Loucy (cell line): ENCODE measurements around the gene SLCO1B3.

Source experiments
- H2AFZ ChIP-seq: fragments of 200-600 bp; sonication (generic); 2 replicates; pipeline ENCODE4 v1.6.0; 2016; ENCODE audit warnings: antibody characterized with exemption, mild to moderate bottlenecking, low read length, moderate library complexity
- H3F3A ChIP-seq: fragments of 200-600 bp; 2 replicates; pipeline ENCODE4 v1.6.0; 2016; ENCODE audit warnings: antibody characterized with exemption, low read depth, mild to moderate bottlenecking
- H3K27me3 ChIP-seq: fragments of 200-600 bp; sonication (generic); 2 replicates; pipeline ENCODE4 v1.6.1; 2014; ENCODE audit warnings: low read length, mild to moderate bottlenecking; ENCODE audit not compliant: insufficient read depth, poor library complexity, severe bottlenecking
- H3K36me3 ChIP-seq: fragments of 200-600 bp; sonication (generic); 2 replicates; pipeline ENCODE4 v1.6.1; 2016; ENCODE audit warnings: low read length; ENCODE audit not compliant: insufficient read depth
- H3K4me1 ChIP-seq: fragments of 200-600 bp; sonication (generic); 2 replicates; pipeline ENCODE4 v1.5.1; 2014; ENCODE audit warnings: low read length, mild to moderate bottlenecking; ENCODE audit not compliant: insufficient read depth, poor library complexity, severe bottlenecking
- H3K4me2 ChIP-seq: fragments of 200-600 bp; sonication (generic); 2 replicates; pipeline ENCODE4 v1.6.0; 2014; ENCODE audit warnings: antibody characterized with exemption, low read length, low read depth, mild to moderate bottlenecking; ENCODE audit not compliant: poor library complexity, severe bottlenecking
- H3K4me3 ChIP-seq: fragments of 200-600 bp; sonication (generic); 2 replicates; pipeline ENCODE4 v1.5.1; 2014; ENCODE audit warnings: low read length, mild to moderate bottlenecking, mixed read lengths; ENCODE audit not compliant: poor library complexity, severe bottlenecking
- H3K79me2 ChIP-seq: fragments of 200-600 bp; sonication (generic); 2 replicates; pipeline ENCODE4 v1.6.1; 2014; ENCODE audit warnings: low read length; ENCODE audit not compliant: insufficient read depth
- H3K9ac ChIP-seq: fragments of 200-600 bp; sonication (generic); 2 replicates; pipeline ENCODE4 v1.6.0; 2014; ENCODE audit warnings: mild to moderate bottlenecking, low read depth, low read length, moderate library complexity; ENCODE audit not compliant: poor library complexity, severe bottlenecking
- H3K9me2 ChIP-seq: fragments of 200-600 bp; sonication (generic); replicated peaks from 2 replicates; pipeline ENCODE4 v1.6.1; 2016; ENCODE audit warnings: low read depth, low read length, mixed read lengths
- H3K9me3 ChIP-seq: fragments of 200-600 bp; sonication (generic); 2 replicates; pipeline ENCODE4 v1.6.1; 2014; ENCODE audit warnings: mild to moderate bottlenecking, antibody characterized with exemption, low read length, low read depth; ENCODE audit not compliant: insufficient read depth
- H4K20me1 ChIP-seq: fragments of 200-600 bp; sonication (generic); 2 replicates; pipeline ENCODE4 v1.6.0; 2014; ENCODE audit warnings: antibody characterized with exemption, low read length, mild to moderate bottlenecking; ENCODE audit not compliant: insufficient read depth, poor library complexity, severe bottlenecking
- CTCF ChIP-seq: fragments of 200-600 bp; sonication (generic); conservative IDR thresholded peaks from 2 replicates; pipeline ENCODE4 v1.5.1; 2014; ENCODE audit warnings: mild to moderate bottlenecking, antibody characterized with exemption, low read length
- EZH2phosphoT487 ChIP-seq: fragments of 200-600 bp; IDR thresholded peaks from 2 replicates; pipeline ENCODE4 v1.6.1; 2018; ENCODE audit warnings: antibody characterized with exemption, mild to moderate bottlenecking, moderate library complexity, borderline replicate concordance

Gene SLCO1B3

GRCh38 chr12:20792971-20793370 is 17.5 kb upstream of the SLCO1B3 start:
- H3K9ac ChIP-seq = no peak overlapping the region
- H3K9me3 ChIP-seq = no peaks in the 10 kb centered on the region

GRCh38 chr12:20798554-20798953 is 12.0 kb upstream of the SLCO1B3 start:
- Histone ChIP-seq H4K20me1 (no peaks in the 10 kb centered on the region), H2AFZ (no peak overlapping the region)
- peak; percentile 46 for TF ChIP-seq CTCF
- no peak for TF ChIP-seq EZH2phosphoT487

More at GRCh38 chr12:20792971-20793370, 17.5 kb upstream of the SLCO1B3 start:
- Histone ChIP-seq H3K4me1 (no peaks in the 10 kb centered on the region), H3F3A (no peaks in the 10 kb centered on the region), H3K27me3 (no peaks in the 10 kb centered on the region), H3K4me3 (no peak overlapping the region), H3K4me2 (no peak overlapping the region), H3K79me2 (no peaks in the 10 kb centered on the region), H4K20me1 (no peaks in the 10 kb centered on the region), H3K36me3 (no peaks in the 10 kb centered on the region), H3K9me2 (no peaks in the 10 kb centered on the region), H2AFZ (no peak overlapping the region)
- TF ChIP-seq CTCF = no peak
- TF ChIP-seq EZH2phosphoT487 = no peak

GRCh38 chr12:20800160-20800559 is 10.3 kb upstream of the SLCO1B3 start:
- TF ChIP-seq EZH2phosphoT487 (no peak), CTCF (no peak)
- H3F3A ChIP-seq = no peaks in the 10 kb centered on the region

More at GRCh38 chr12:20798554-20798953, 12.0 kb upstream of the SLCO1B3 start:
- Histone ChIP-seq H3K9me2 (no peaks in the 10 kb centered on the region), H3K9me3 (no peaks in the 10 kb centered on the region), H3F3A (no peaks in the 10 kb centered on the region), H3K4me1 (no peaks in the 10 kb centered on the region), H3K36me3 (no peaks in the 10 kb centered on the region), H3K4me3 (no peak overlapping the region), H3K79me2 (no peaks in the 10 kb centered on the region), H3K9ac (no peak overlapping the region), H3K4me2 (no peak overlapping the region), H3K27me3 (no peaks in the 10 kb centered on the region)

More at GRCh38 chr12:20800160-20800559, 10.3 kb upstream of the SLCO1B3 start:
- no peaks in the 10 kb centered on the region for H4K20me1 ChIP-seq
- no peak overlapping the region for H3K4me2 ChIP-seq
- no peak overlapping the region for H2AFZ ChIP-seq
- no peak overlapping the region for H3K4me3 ChIP-seq
- no peaks in the 10 kb centered on the region for H3K9me3 ChIP-seq
- H3K9ac ChIP-seq = no peak overlapping the region
- H3K36me3 ChIP-seq = no peaks in the 10 kb centered on the region
- H3K4me1 ChIP-seq = no peaks in the 10 kb centered on the region
- no peaks in the 10 kb centered on the region for H3K27me3 ChIP-seq
- H3K9me2 ChIP-seq = no peaks in the 10 kb centered on the region
- no peaks in the 10 kb centered on the region for H3K79me2 ChIP-seq
